ENCODE results near the gene CPPED1.

- TF ChIP-seq CTCF (IDR thresholded peaks at IDR 0.05; ENCODE audit: low read depth, low read length) (no peak), EZH2phosphoT487 (IDR thresholded peaks at IDR 0.05; ENCODE audit: low read depth) (no peak)
Observed at GRCh38 chr16:12639044-12639443, 164.6 kb downstream of the CPPED1 start.

All from OCI-LY3 (cell line).